GM13976 (cell line): ENCODE measurements around the gene VWA3B.

ENCODE experiments used
- DNase-seq: peaks from one replicate; pipeline ENCODE4 v3.0.0; 2012; ENCODE audit warnings: low spot score
- CTCF ChIP-seq: IDR thresholded peaks from 2 replicates; pipeline ENCODE4 v1.5.1; 2012; ENCODE audit warnings: borderline replicate concordance, mild to moderate bottlenecking; ENCODE audit not compliant: insufficient read depth; ENCODE audit errors: extremely low read depth, missing control alignments, control extremely low read depth
- in situ Hi-C: fragments of 300-500 bp; cut with MboI; formaldehyde crosslinking; loops from one replicate; pipeline ENCODE4 v1.12.0; 2022; ENCODE audit warnings: low sequenced_read_pairs, mixed read lengths, inconsistent platforms; ENCODE audit not compliant: unreplicated experiment

The VWA3B gene

GRCh38 chr2:98050070-98050469 is 36.9 kb upstream of the VWA3B start:
- in situ Hi-C loops, result no loop called here
- DNase-seq, result no peak
- TF ChIP-seq CTCF, result no peak

- no peak for DNase-seq
- in situ Hi-C loops, result no loop called here
- TF ChIP-seq CTCF, result no peak
Observed at GRCh38 chr2:98058191-98058975, 28.6 kb upstream of the VWA3B start.

GRCh38 chr2:98060277-98060676 is 26.7 kb upstream of the VWA3B start:
- in situ Hi-C loops, result no loop called here
- no peak for TF ChIP-seq CTCF
- no peak for DNase-seq

GRCh38 chr2:98063291-98063854 is 23.6 kb upstream of the VWA3B start:
- TF ChIP-seq CTCF, result no peak
- DNase-seq, result no peak
- in situ Hi-C loops, result no loop called here

GRCh38 chr2:98065808-98066207 is 21.2 kb upstream of the VWA3B start:
- TF ChIP-seq CTCF, result no peak
- no peak for DNase-seq
- in situ Hi-C loops, result no loop called here

- DNase-seq, result no peak
- in situ Hi-C loops, result no loop called here
- TF ChIP-seq CTCF, result no peak
Observed at GRCh38 chr2:98067160-98067559, 19.8 kb upstream of the VWA3B start.
